ENCODE measurements around the gene CFB. TPM values are rescaled to one million over a fixed set of nuclear protein-coding genes. Genes with fewer than 3 reads are reported as not detected.

Gene CFB
- total and polyA plus RNA-seq, 9 of the 15 experiments (the other 6 are each of a cell fraction or from before 2014, with no cell fraction given): 0.08 to 0.91 (median 0.22) TPM; not detected in 4

GRCh38 chr6:31972709-31973350 lies 26.9 kb downstream of the CFB start (continued):
- TF ChIP-seq, protein P1, sequence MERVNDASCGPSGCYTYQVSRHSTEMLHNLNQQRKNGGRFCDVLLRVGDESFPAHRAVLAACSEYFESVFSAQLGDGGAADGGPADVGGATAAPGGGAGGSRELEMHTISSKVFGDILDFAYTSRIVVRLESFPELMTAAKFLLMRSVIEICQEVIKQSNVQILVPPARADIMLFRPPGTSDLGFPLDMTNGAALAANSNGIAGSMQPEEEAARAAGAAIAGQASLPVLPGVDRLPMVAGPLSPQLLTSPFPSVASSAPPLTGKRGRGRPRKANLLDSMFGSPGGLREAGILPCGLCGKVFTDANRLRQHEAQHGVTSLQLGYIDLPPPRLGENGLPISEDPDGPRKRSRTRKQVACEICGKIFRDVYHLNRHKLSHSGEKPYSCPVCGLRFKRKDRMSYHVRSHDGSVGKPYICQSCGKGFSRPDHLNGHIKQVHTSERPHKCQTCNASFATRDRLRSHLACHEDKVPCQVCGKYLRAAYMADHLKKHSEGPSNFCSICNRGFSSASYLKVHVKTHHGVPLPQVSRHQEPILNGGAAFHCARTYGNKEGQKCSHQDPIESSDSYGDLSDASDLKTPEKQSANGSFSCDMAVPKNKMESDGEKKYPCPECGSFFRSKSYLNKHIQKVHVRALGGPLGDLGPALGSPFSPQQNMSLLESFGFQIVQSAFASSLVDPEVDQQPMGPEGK (CRISPR knock-in tag; IDR thresholded peaks at IDR 0.05; ENCODE audit: borderline replicate concordance): no peak
- TF ChIP-seq SP1 (CRISPR knock-in tag; IDR thresholded peaks at IDR 0.05) (no peak), CEBPB (tag; IDR thresholded peaks at IDR 0.05) (no peak), CSDE1 (IDR thresholded peaks at IDR 0.05) (no peak), CREB3 (tag; conservative IDR thresholded peaks at IDR 0.05; ENCODE audit: low read depth) (peak; percentile 84; the same call in 1 of the 2 replicates), ZNF512 (tag; IDR thresholded peaks at IDR 0.05) (no peak), SETDB1 (IDR thresholded peaks at IDR 0.05; ENCODE audit: low read length) (no peak), PCBP1 (IDR thresholded peaks at IDR 0.05; ENCODE audit: low read depth, low read length, poor library complexity, severe bottlenecking) (no peak), MEF2A (IDR thresholded peaks at IDR 0.05; ENCODE audit: control insufficient read depth, low read depth, low read length) (no peak; the same call in 1 of the 2 replicates), SMC3 (conservative IDR thresholded peaks at IDR 0.05; ENCODE audit: insufficient read depth, low read depth, low read length) (no peak), GTF2F1 (IDR thresholded peaks at IDR 0.05; ENCODE audit: low read depth, low read length) (no peak), SREBF2 (CRISPR knock-in tag; IDR thresholded peaks at IDR 0.05) (0 out of 2 replicates have a peak, but pooled peaks have one; percentile 47), KLF10 (CRISPR knock-in tag; IDR thresholded peaks at IDR 0.05) (no peak)
- TF ChIP-seq, protein P2, sequence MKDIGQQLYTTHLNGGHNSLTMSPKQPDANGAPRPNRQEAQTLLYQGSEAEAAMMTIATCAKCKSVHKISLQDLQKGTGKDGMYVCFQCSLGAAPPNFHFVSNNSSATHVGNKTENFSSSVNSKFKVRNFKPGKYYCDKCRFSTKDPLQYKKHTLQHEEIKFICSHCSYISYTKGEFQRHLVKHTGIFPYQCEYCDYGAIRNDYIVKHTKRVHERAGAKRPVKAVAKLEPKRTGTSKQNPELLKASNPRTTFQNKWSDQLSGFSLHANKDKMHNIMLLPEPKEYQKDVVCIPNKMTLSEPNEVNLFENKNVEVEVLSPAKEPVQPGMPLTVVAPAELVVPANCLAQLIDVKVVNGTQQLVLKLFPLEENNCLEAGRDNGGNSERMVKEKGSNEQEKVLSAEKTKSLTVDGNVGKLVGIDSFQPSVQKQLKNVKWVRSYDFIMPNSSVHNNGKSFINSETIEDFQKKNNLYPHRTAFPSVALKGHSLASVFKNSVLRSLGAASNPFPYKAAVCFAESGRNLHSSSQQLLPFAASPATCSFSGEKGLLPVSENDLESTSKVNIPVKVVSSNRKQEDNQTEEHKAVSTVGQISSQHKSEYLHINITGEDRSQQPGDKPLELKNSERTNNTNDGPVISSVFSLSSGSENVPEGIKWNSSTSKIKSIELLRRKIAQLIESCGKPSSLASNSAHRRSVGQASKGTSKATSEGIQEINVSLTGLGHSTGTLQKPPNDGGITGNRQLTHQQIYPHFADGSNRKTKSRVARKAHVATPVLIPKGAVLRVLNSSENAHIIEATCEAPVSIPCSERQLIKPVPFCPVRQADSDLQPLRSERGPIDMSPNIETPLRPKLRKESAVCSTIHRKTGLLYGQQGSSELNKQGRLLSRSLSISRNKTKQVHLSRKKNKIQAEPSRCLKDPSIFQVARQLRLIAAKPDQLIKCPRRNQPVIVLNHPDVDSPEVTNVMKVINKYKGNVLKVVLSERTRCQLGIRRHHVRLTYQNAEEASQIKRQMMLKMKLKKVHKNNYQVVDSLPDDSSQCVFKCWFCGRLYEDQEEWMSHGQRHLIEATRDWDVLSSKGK (CRISPR knock-in tag; IDR thresholded peaks at IDR 0.05): no peak
- TF ChIP-seq, protein P3, sequence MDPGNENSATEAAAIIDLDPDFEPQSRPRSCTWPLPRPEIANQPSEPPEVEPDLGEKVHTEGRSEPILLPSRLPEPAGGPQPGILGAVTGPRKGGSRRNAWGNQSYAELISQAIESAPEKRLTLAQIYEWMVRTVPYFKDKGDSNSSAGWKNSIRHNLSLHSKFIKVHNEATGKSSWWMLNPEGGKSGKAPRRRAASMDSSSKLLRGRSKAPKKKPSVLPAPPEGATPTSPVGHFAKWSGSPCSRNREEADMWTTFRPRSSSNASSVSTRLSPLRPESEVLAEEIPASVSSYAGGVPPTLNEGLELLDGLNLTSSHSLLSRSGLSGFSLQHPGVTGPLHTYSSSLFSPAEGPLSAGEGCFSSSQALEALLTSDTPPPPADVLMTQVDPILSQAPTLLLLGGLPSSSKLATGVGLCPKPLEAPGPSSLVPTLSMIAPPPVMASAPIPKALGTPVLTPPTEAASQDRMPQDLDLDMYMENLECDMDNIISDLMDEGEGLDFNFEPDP (CRISPR knock-in tag; IDR thresholded peaks at IDR 0.05): no peak; the same call in 1 of the 2 replicates
- TF ChIP-seq, protein P4, sequence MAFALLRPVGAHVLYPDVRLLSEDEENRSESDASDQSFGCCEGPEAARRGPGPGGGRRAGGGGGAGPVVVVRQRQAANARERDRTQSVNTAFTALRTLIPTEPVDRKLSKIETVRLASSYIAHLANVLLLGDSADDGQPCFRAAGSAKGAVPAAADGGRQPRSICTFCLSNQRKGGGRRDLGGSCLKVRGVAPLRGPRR (CRISPR knock-in tag; IDR thresholded peaks at IDR 0.05): 0 out of 2 replicates have a peak, but pooled peaks have one; percentile 70
